ENCODE data around the gene KIF18B.

The KIF18B gene

DNA sequence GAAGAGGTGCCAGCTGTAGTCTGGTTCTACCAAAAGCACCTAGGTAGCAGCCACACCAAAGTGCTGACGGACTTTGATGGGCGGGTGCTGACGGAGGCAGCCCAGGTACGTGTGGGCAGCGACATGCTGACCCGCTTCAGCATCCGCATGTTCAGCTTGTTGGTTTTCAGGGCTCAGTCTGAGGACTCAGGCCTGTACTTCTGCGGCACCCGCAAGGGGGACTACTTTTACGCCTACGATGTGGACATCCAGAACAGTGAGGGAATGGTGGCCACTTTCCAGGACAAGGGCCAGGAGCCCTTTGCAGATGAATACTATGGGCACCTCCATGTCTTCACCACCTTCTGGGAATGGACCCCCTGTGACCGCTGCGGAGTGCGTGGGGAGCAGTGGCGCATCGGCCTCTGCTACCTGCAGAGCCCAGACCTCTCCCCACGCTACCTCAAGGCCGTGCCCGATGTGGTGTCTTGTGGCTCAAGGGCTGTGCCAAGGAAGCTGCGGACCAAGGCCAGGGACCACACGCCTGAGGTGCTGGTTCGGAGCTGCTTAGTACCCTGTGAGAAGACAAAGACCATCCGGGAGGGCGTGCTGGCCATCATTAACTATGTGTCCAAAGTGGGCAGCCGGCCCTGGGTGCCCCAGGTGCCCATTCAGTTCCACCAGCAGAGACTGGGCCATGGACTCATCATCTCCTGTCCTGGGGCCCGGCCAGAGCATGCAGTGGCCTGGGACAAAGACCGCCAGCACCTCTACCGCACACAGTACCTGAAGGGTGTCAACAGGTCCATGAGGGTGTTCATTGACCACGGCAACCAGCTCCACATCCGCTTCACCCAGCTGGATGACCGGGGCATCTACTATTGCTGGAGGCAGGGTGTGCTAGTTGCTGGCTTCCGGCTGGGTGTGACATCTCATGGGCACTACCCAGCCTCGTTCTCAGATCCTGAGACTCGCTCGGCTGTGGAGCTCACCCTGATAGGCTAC is 43.3 kb downstream of the KIF18B start:
- H2BK15ac ChIP-seq (replicated peaks; ENCODE audit: low read depth) = no peak overlapping the region
- no peak overlapping the region for H3K56ac ChIP-seq (ENCODE audit: low read length)
- H3K4me3 ChIP-seq (ENCODE audit: low read length) = no peak overlapping the region
- H4K8ac ChIP-seq (ENCODE audit: low read depth, low read length) = no peak overlapping the region
- no peak overlapping the region for H2AK5ac ChIP-seq (ENCODE audit: low read length)
- H3K18ac ChIP-seq (ENCODE audit: low read length) = no peak overlapping the region
- H2BK120ac ChIP-seq (ENCODE audit: low read depth, low read length) = no peak overlapping the region
- H4K5ac ChIP-seq (ENCODE audit: low read length) = no peak overlapping the region
- no peaks in the 10 kb centered on the region for H3K79me2 ChIP-seq (ENCODE audit: control insufficient read depth, insufficient read depth, low read length)
- H3K9ac ChIP-seq (ENCODE audit: low read length) = no peak overlapping the region
- no peaks in the 10 kb centered on the region for H3K4me1 ChIP-seq (ENCODE audit: control insufficient read depth, low read depth, low read length)
- no peak overlapping the region for H3K23ac ChIP-seq (ENCODE audit: low read length)
- WGBS (ENCODE audit: extremely low coverage, insufficient coverage, low lambda C conversion rate) = no CpG with 5 or more reads among the region's 35 CpGs
- H3K27ac ChIP-seq (ENCODE audit: low read depth, low read length) = no peak overlapping the region
- no peaks in the 10 kb centered on the region for H3K27me3 ChIP-seq (ENCODE audit: insufficient read depth, low read length, poor library complexity)
- H3K36me3 ChIP-seq (ENCODE audit: control insufficient read depth, insufficient read depth, low read length) = no peaks in the 10 kb centered on the region
- no peaks in the 10 kb centered on the region for H3K79me1 ChIP-seq (ENCODE audit: low read length)
- H3K4ac ChIP-seq (ENCODE audit: low read depth, low read length) = no peak overlapping the region
- DNase-seq = no peak
- H3K4me2 ChIP-seq (ENCODE audit: low read length) = no peak overlapping the region
- no peak overlapping the region for H2BK5ac ChIP-seq (ENCODE audit: low read length)

DNA sequence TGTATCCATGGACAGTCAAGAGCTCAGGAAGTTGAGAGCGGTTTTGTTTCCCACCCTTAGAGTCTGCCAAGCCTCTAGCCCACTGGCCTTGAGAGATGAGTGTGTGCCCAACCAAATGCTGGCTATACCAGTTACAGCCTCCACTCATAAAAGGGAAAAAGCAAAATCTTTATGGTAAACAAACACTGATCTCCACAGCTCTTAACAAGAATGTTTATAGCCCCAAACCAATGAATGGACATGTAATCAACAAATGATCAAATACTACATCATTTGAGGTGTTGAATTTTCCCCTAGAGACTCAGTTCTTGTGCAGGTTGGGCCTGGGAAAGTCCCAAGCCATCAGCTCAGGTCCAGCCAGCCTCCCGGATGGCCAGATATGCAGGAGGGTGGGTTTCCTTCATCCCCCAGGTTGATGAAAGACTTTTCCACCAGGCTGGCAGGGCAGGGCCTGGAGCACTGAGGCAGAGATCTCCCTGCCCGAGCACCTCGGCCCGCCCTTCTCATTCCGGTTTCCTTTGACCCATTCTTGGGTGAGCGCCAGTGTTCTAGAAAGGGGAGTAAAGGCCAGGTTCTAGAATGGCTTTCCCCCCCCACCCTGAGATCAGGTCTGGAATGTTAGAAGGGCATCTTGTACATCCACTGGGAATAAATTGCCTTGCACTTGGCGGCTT is 44.4 kb downstream of the KIF18B start:
- no peaks in the 10 kb centered on the region for H3K36me3 ChIP-seq (ENCODE audit: control insufficient read depth, insufficient read depth, low read length)
- no peak overlapping the region for H3K4me2 ChIP-seq (ENCODE audit: low read length)
- H2BK120ac ChIP-seq (ENCODE audit: low read depth, low read length) = no peak overlapping the region
- H3K23ac ChIP-seq (ENCODE audit: low read length) = no peak overlapping the region
- no peak overlapping the region for H3K9ac ChIP-seq (ENCODE audit: low read length)
- no peak overlapping the region for H3K56ac ChIP-seq (ENCODE audit: low read length)
- peaks cover 9% of the 10 kb centered on the region for H3K79me2 ChIP-seq (ENCODE audit: control insufficient read depth, insufficient read depth, low read length)
- no peak overlapping the region for H2AK5ac ChIP-seq (ENCODE audit: low read length)
- no peak overlapping the region for H2BK5ac ChIP-seq (ENCODE audit: low read length)
- no peaks in the 10 kb centered on the region for H3K27me3 ChIP-seq (ENCODE audit: insufficient read depth, low read length, poor library complexity)
- no peak overlapping the region for H3K27ac ChIP-seq (ENCODE audit: low read depth, low read length)
- no peaks in the 10 kb centered on the region for H3K4me1 ChIP-seq (ENCODE audit: control insufficient read depth, low read depth, low read length)
- no peak overlapping the region for H4K5ac ChIP-seq (ENCODE audit: low read length)
- no peak overlapping the region for H3K4ac ChIP-seq (ENCODE audit: low read depth, low read length)
- WGBS (ENCODE audit: extremely low coverage, insufficient coverage, low lambda C conversion rate) = no CpG with 5 or more reads among the region's 8 CpGs
- no peak overlapping the region for H3K4me3 ChIP-seq (ENCODE audit: low read length)
- no peak overlapping the region for H4K8ac ChIP-seq (ENCODE audit: low read depth, low read length)
- DNase-seq = no peak
- H3K18ac ChIP-seq (ENCODE audit: low read length) = no peak overlapping the region
- no peaks in the 10 kb centered on the region for H3K79me1 ChIP-seq (ENCODE audit: low read length)
- no peak overlapping the region for H2BK15ac ChIP-seq (replicated peaks; ENCODE audit: low read depth)

DNA sequence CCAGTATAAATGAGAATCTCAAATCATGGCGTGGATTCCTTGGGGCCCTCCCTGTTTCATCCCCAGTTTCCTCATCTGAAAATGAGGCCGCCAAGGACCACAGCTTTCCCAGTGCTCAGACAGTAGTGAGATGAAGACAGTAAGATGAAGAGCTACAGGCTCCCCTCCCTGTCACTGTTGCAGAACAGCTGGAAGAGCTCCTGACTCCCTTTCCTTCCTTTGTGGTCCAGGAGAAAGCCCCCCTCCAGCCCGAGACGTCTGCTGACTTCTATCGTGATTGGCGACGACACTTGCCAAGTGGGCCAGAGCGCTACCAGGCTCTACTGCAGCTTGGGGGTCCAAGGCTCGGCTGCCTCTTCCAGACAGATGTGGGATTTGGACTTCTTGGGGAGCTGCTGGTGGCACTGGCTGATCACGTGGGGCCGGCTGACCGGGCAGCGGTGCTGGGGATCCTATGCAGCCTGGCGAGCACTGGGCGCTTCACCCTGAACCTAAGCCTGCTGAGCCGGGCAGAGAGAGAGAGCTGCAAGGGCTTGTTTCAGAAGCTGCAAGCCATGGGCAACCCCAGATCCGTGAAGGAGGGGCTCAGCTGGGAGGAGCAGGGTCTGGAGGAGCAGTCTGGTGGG is 45.3 kb downstream of the KIF18B start:
- Histone ChIP-seq H2BK15ac (replicated peaks; ENCODE audit: low read depth) (no peak overlapping the region), H3K79me2 (ENCODE audit: control insufficient read depth, insufficient read depth, low read length) (peaks cover 12% of the 10 kb centered on the region), H2AK5ac (ENCODE audit: low read length) (no peak overlapping the region), H3K27ac (ENCODE audit: low read depth, low read length) (no peak overlapping the region), H3K79me1 (ENCODE audit: low read length) (no peaks in the 10 kb centered on the region), H3K23ac (ENCODE audit: low read length) (no peak overlapping the region), H3K4me3 (ENCODE audit: low read length) (no peak overlapping the region), H2BK5ac (ENCODE audit: low read length) (no peak overlapping the region), H3K9ac (ENCODE audit: low read length) (no peak overlapping the region), H4K8ac (ENCODE audit: low read depth, low read length) (no peak overlapping the region), H3K4me2 (ENCODE audit: low read length) (no peak overlapping the region), H3K36me3 (ENCODE audit: control insufficient read depth, insufficient read depth, low read length) (no peaks in the 10 kb centered on the region), H3K27me3 (ENCODE audit: insufficient read depth, low read length, poor library complexity) (no peaks in the 10 kb centered on the region), H3K4me1 (ENCODE audit: control insufficient read depth, low read depth, low read length) (no peaks in the 10 kb centered on the region), H3K56ac (ENCODE audit: low read length) (no peak overlapping the region), H3K4ac (ENCODE audit: low read depth, low read length) (no peak overlapping the region), H3K18ac (ENCODE audit: low read length) (no peak overlapping the region), H2BK120ac (ENCODE audit: low read depth, low read length) (no peak overlapping the region), H4K5ac (ENCODE audit: low read length) (no peak overlapping the region)
- no peak for DNase-seq
- WGBS (ENCODE audit: extremely low coverage, insufficient coverage, low lambda C conversion rate) = no CpG with 5 or more reads among the region's 17 CpGs

DNA sequence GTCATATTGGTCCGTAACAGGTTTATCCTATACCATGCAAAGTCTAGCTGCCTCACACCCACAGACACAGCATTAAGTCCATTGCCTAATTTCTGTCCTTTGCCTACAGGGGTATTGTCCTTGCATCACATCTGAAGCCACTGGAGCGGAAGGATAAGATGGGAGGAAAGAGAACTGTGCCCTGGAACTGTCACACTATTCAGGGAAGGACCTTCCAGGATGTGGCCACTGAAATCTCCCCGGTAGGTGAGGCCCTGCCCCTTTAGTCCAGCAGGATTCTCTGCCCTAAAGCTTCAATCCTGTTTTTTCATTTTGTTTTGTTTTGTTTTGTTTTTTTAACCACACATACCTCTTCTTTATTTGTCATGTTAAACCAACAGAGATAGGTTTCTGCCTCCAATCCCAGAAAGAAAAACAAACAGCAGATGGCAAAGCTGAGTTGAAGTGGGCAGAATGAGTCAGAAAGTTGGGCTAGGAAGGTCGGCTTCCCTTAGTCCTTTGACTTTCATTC is 46.1 kb downstream of the KIF18B start:
- peaks cover 12% of the 10 kb centered on the region for H3K79me2 ChIP-seq (ENCODE audit: control insufficient read depth, insufficient read depth, low read length)
- H3K36me3 ChIP-seq (ENCODE audit: control insufficient read depth, insufficient read depth, low read length) = no peaks in the 10 kb centered on the region
- H3K4me1 ChIP-seq (ENCODE audit: control insufficient read depth, low read depth, low read length) = no peaks in the 10 kb centered on the region
- no peak overlapping the region for H3K9ac ChIP-seq (ENCODE audit: low read length)
- H3K4ac ChIP-seq (ENCODE audit: low read depth, low read length) = no peak overlapping the region
- no peak overlapping the region for H2BK120ac ChIP-seq (ENCODE audit: low read depth, low read length)
- H3K79me1 ChIP-seq (ENCODE audit: low read length) = no peaks in the 10 kb centered on the region
- no peak overlapping the region for H4K8ac ChIP-seq (ENCODE audit: low read depth, low read length)
- no peak overlapping the region for H3K4me3 ChIP-seq (ENCODE audit: low read length)
- no peak overlapping the region for H3K18ac ChIP-seq (ENCODE audit: low read length)
- no peak for DNase-seq
- no peak overlapping the region for H2AK5ac ChIP-seq (ENCODE audit: low read length)
- H3K56ac ChIP-seq (ENCODE audit: low read length) = no peak overlapping the region
- H3K27me3 ChIP-seq (ENCODE audit: insufficient read depth, low read length, poor library complexity) = no peaks in the 10 kb centered on the region
- H3K23ac ChIP-seq (ENCODE audit: low read length) = no peak overlapping the region
- no peak overlapping the region for H2BK5ac ChIP-seq (ENCODE audit: low read length)
- H2BK15ac ChIP-seq (replicated peaks; ENCODE audit: low read depth) = no peak overlapping the region
- no peak overlapping the region for H3K4me2 ChIP-seq (ENCODE audit: low read length)
- no peak overlapping the region for H4K5ac ChIP-seq (ENCODE audit: low read length)
- no CpG with 5 or more reads among the region's 4 CpGs for WGBS (ENCODE audit: extremely low coverage, insufficient coverage, low lambda C conversion rate)
- no peak overlapping the region for H3K27ac ChIP-seq (ENCODE audit: low read depth, low read length)

DNA sequence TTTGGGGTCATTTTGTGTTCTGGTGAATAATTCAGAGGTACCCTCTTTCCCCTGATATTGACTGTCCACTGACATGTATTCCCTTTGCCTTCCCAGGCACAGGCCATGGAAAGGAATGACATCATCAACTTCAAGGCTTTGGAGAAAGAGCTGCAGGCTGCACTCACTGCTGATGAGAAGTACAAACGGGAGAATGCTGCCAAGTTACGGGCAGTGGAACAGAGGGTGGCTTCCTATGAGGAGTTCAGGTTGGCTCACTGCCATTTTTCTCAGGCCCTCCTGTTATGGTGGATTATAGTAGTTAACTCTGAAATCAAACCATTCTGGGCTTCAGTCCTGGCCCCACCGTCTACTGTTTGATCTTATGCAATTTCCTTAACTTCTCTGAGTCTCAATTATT is 46.7 kb downstream of the KIF18B start:
- peaks cover under 1% of the 10 kb centered on the region for H3K79me1 ChIP-seq (ENCODE audit: low read length)
- H2BK15ac ChIP-seq (replicated peaks; ENCODE audit: low read depth) = no peak overlapping the region
- WGBS (ENCODE audit: extremely low coverage, insufficient coverage, low lambda C conversion rate) = no CpG with 5 or more reads among the region's 3 CpGs
- H3K27me3 ChIP-seq (ENCODE audit: insufficient read depth, low read length, poor library complexity) = no peaks in the 10 kb centered on the region
- no peak for DNase-seq
- peaks cover 13% of the 10 kb centered on the region for H3K79me2 ChIP-seq (ENCODE audit: control insufficient read depth, insufficient read depth, low read length)
- H3K36me3 ChIP-seq (ENCODE audit: control insufficient read depth, insufficient read depth, low read length) = no peaks in the 10 kb centered on the region
- no peak overlapping the region for H2BK5ac ChIP-seq (ENCODE audit: low read length)
- H3K18ac ChIP-seq (ENCODE audit: low read length) = no peak overlapping the region
- no peak overlapping the region for H3K27ac ChIP-seq (ENCODE audit: low read depth, low read length)
- no peak overlapping the region for H3K4me3 ChIP-seq (ENCODE audit: low read length)
- no peaks in the 10 kb centered on the region for H3K4me1 ChIP-seq (ENCODE audit: control insufficient read depth, low read depth, low read length)
- H3K56ac ChIP-seq (ENCODE audit: low read length) = no peak overlapping the region
- H2AK5ac ChIP-seq (ENCODE audit: low read length) = no peak overlapping the region
- no peak overlapping the region for H3K9ac ChIP-seq (ENCODE audit: low read length)
- no peak overlapping the region for H2BK120ac ChIP-seq (ENCODE audit: low read depth, low read length)
- H3K4me2 ChIP-seq (ENCODE audit: low read length) = no peak overlapping the region
- no peak overlapping the region for H3K4ac ChIP-seq (ENCODE audit: low read depth, low read length)
- H3K23ac ChIP-seq (ENCODE audit: low read length) = no peak overlapping the region
- no peak overlapping the region for H4K8ac ChIP-seq (ENCODE audit: low read depth, low read length)
- H4K5ac ChIP-seq (ENCODE audit: low read length) = no peak overlapping the region

All from mesendoderm (in vitro differentiated cells).